ENCODE results near the gene SEMA3E. TPM values are rescaled to one million over a fixed set of nuclear protein-coding genes. Genes with fewer than 3 reads are reported as not detected.
"Not testable (repeated sequence)": the region's sequence is repeated elsewhere in the genome, so short reads cannot be mapped to it uniquely, and the experiment has no call there.

SEMA3E gene
- total RNA-seq, 1 donor, result 16.1 TPM

GRCh38 chr7:83465643-83466042, 183.3 kb downstream of the SEMA3E start:
- DNase-seq (ENCODE audit: low read depth), result no peak
- no peak for TF ChIP-seq CTCF (IDR thresholded peaks at IDR 0.05; ENCODE audit: insufficient read depth, low read length)

GRCh38 chr7:83461820-83462219, 187.1 kb downstream of the SEMA3E start:
- not testable (repeated sequence) for DNase-seq (ENCODE audit: low read depth); H3K4me3 ChIP-seq (ENCODE audit: low read depth, low read length)

More at GRCh38 chr7:83465643-83466042, 183.3 kb downstream of the SEMA3E start:
- H3K4me3 ChIP-seq (ENCODE audit: low read depth, low read length), result no peak overlapping the region

- DNase-seq (ENCODE audit: low read depth), result not testable (repeated sequence)
Measured at GRCh38 chr7:83459930-83460653, 188.8 kb downstream of the SEMA3E start.

GRCh38 chr7:83459101-83459929, 189.6 kb downstream of the SEMA3E start:
- not testable (repeated sequence) for H3K4me3 ChIP-seq (ENCODE audit: low read depth, low read length); DNase-seq (ENCODE audit: low read depth)

More at GRCh38 chr7:83459930-83460653, 188.8 kb downstream of the SEMA3E start:
- H3K4me3 ChIP-seq (ENCODE audit: low read depth, low read length), result not testable (repeated sequence)

GRCh38 chr7:83457022-83457892, 191.7 kb downstream of the SEMA3E start:
- DNase-seq (ENCODE audit: low read depth), result peak; percentile 6

GRCh38 chr7:83456413-83456812, 192.5 kb downstream of the SEMA3E start:
- DNase-seq (ENCODE audit: low read depth), result no peak
- no peak overlapping the region for H3K4me3 ChIP-seq (ENCODE audit: low read depth, low read length)
- no peak for TF ChIP-seq CTCF (IDR thresholded peaks at IDR 0.05; ENCODE audit: insufficient read depth, low read length)

More at GRCh38 chr7:83457022-83457892, 191.7 kb downstream of the SEMA3E start:
- H3K4me3 ChIP-seq (ENCODE audit: low read depth, low read length), result no peak overlapping the region
- no peak for TF ChIP-seq CTCF (IDR thresholded peaks at IDR 0.05; ENCODE audit: insufficient read depth, low read length)

- no peak for TF ChIP-seq CTCF (IDR thresholded peaks at IDR 0.05; ENCODE audit: insufficient read depth, low read length)
- no peak for DNase-seq (ENCODE audit: low read depth)
Measured at GRCh38 chr7:83455612-83456011, 193.3 kb downstream of the SEMA3E start.

GRCh38 chr7:83452256-83452655, 196.7 kb downstream of the SEMA3E start:
- no peak overlapping the region for H3K4me3 ChIP-seq (ENCODE audit: low read depth, low read length)
- no peak for DNase-seq (ENCODE audit: low read depth)
- no peak for TF ChIP-seq CTCF (IDR thresholded peaks at IDR 0.05; ENCODE audit: insufficient read depth, low read length)

More at GRCh38 chr7:83455612-83456011, 193.3 kb downstream of the SEMA3E start:
- H3K4me3 ChIP-seq (ENCODE audit: low read depth, low read length), result no peak overlapping the region

All from fibroblast of the aortic adventitia (primary cell).